ENCODE data around the gene EDNRA.

DNA sequence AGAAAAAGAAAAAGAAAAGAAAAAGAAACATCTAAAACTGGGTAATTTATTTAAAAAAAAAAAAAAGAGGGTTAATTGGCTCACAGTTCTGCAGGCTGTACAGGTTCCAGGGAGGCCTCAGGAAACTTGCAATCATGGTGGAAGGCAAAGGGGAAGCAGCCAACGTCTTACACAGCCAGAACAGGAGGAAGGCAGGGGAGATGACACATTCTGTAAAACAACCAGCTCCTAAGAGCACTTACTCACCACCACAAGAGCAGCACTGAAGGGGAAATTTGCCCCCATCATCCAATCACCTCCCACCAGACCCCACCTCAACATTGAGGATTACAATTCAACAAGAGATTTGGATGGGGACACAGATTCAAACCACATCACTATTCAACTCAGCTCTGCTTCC lies 99.5 kb downstream of the EDNRA start:
- TF ChIP-seq CTCF (IDR thresholded peaks at IDR 0.05) (no peak), POLR2A (IDR thresholded peaks at IDR 0.05) (no peak)
